ENCODE results near the gene ATP8B1. TPM values are rescaled to one million over a fixed set of nuclear protein-coding genes. Genes with fewer than 3 reads are reported as not detected.

Gene ATP8B1
- total RNA-seq, 4 donors from 2014 or later: 120 to 321 (median 252) TPM

- no peak for DNase-seq
- peaks cover 0 to 4% (median 0%) of the 10 kb centered on the region in 4 donors for H3K4me1 ChIP-seq
- intact Hi-C loops (cut with DNase I; ENCODE audit: low total_unique reads) (no loop called here), in situ Hi-C loops (cut with MboI; ENCODE audit: low pct_ligation_motif_present in 1 of 4, low pct_unique_long_range_greater_than_20kb in 1 of 4, low sequenced_read_pairs in 3 of 4) (loop anchor here in 1 of 4 donors (25.0 kb wide), 1 partner anchor 97 kb away; no protein-coding TSS in a partner anchor)
- no peaks in the 10 kb centered on the region for H3K27me3 ChIP-seq
- 88 to 95% methylated on average over 2 of the region's 2 CpGs for WGBS, 2 donors (ENCODE audit: low coverage in 1 of 2)
- H3K9me3 ChIP-seq: no peaks in the 10 kb centered on the region
- TF ChIP-seq POLR2AphosphoS5 (IDR thresholded peaks at IDR 0.05) (no peak), EP300 (IDR thresholded peaks at IDR 0.05; ENCODE audit: low read depth) (no peak), POLR2A (IDR thresholded peaks at IDR 0.05) (no peak), CTCF (IDR thresholded peaks at IDR 0.05) (no peak)
- H3K27ac ChIP-seq: no peak overlapping the region
- H3K4me3 ChIP-seq: no peak overlapping the region
- H3K36me3 ChIP-seq: no peaks in the 10 kb centered on the region
These were observed 31.5 kb upstream of the ATP8B1 start for GRCh38 chr18:57834616-57835015.

GRCh38 chr18:57833441-57834101 is 30.5 kb upstream of the ATP8B1 start:
- no peak for DNase-seq
- intact Hi-C loops (cut with DNase I; ENCODE audit: low total_unique reads) (no loop called here), in situ Hi-C loops (cut with MboI; ENCODE audit: low pct_ligation_motif_present in 1 of 4, low pct_unique_long_range_greater_than_20kb in 1 of 4, low sequenced_read_pairs in 3 of 4) (loop anchor here in 1 of 4 donors (25.0 kb wide), 1 partner anchor 96 kb away; no protein-coding TSS in a partner anchor)

GRCh38 chr18:57832730-57833129 is 29.6 kb upstream of the ATP8B1 start:
- no peaks in the 10 kb centered on the region for H3K27me3 ChIP-seq
- DNase-seq: no peak
- TF ChIP-seq EP300 (IDR thresholded peaks at IDR 0.05; ENCODE audit: low read depth) (no peak), POLR2A (IDR thresholded peaks at IDR 0.05) (no peak), POLR2AphosphoS5 (IDR thresholded peaks at IDR 0.05) (no peak), CTCF (IDR thresholded peaks at IDR 0.05) (no peak)
- H3K4me1 ChIP-seq: peaks cover 0 to 4% (median 0%) of the 10 kb centered on the region in 4 donors
- H3K9me3 ChIP-seq: no peaks in the 10 kb centered on the region
- in situ Hi-C loops (cut with MboI; ENCODE audit: low pct_ligation_motif_present in 1 of 4, low pct_unique_long_range_greater_than_20kb in 1 of 4, low sequenced_read_pairs in 3 of 4) (loop anchor here in 1 of 4 donors (25.0 kb wide), 1 partner anchor 95 kb away; no protein-coding TSS in a partner anchor), intact Hi-C loops (cut with DNase I; ENCODE audit: low total_unique reads) (no loop called here)
- no peaks in the 10 kb centered on the region for H3K36me3 ChIP-seq
- WGBS, 2 donors (ENCODE audit: low coverage in 1 of 2): 75 to 94% methylated on average over 2 of the region's 2 CpGs
- H3K4me3 ChIP-seq: no peak overlapping the region
- no peak overlapping the region for H3K27ac ChIP-seq

More at GRCh38 chr18:57833441-57834101, 30.5 kb upstream of the ATP8B1 start:
- 30 to 54% methylated on average over 6 to 8 of the region's 8 CpGs for WGBS, 2 donors (ENCODE audit: low coverage in 1 of 2)
- no peak for TF ChIP-seq POLR2A (IDR thresholded peaks at IDR 0.05)
- TF ChIP-seq POLR2AphosphoS5 (IDR thresholded peaks at IDR 0.05): peak in 1 of 3 donors; percentile 10
- no peak for TF ChIP-seq CTCF (IDR thresholded peaks at IDR 0.05)
- TF ChIP-seq EP300 (IDR thresholded peaks at IDR 0.05; ENCODE audit: low read depth): no peak
- H3K4me1 ChIP-seq: peaks cover 0 to 4% (median 0%) of the 10 kb centered on the region in 4 donors
- H3K9me3 ChIP-seq: no peaks in the 10 kb centered on the region
- H3K27me3 ChIP-seq: no peaks in the 10 kb centered on the region
- H3K36me3 ChIP-seq: no peaks in the 10 kb centered on the region
- peak overlapping the region; percentile 19 to 54 (median 28) for H3K27ac ChIP-seq
- H3K4me3 ChIP-seq: peak overlapping the region in 1 of 4 donors; percentile 10

- Histone ChIP-seq H3K4me3 (no peak overlapping the region), H3K27ac (no peak overlapping the region), H3K27me3 (no peaks in the 10 kb centered on the region), H3K4me1 (peaks cover 0 to 4% (median 0%) of the 10 kb centered on the region in 4 donors), H3K9me3 (no peaks in the 10 kb centered on the region), H3K36me3 (no peaks in the 10 kb centered on the region)
- DNase-seq: no peak
- TF ChIP-seq POLR2AphosphoS5 (IDR thresholded peaks at IDR 0.05) (no peak), EP300 (IDR thresholded peaks at IDR 0.05; ENCODE audit: low read depth) (no peak), CTCF (IDR thresholded peaks at IDR 0.05) (no peak), POLR2A (IDR thresholded peaks at IDR 0.05) (no peak)
- intact Hi-C loops (cut with DNase I; ENCODE audit: low total_unique reads): no loop called here
- WGBS, 2 donors (ENCODE audit: low coverage in 1 of 2): 74 to 88% methylated on average over 5 to 14 of the region's 14 CpGs
- in situ Hi-C loops (cut with MboI; ENCODE audit: low pct_ligation_motif_present in 1 of 4, low pct_unique_long_range_greater_than_20kb in 1 of 4, low sequenced_read_pairs in 3 of 4): loop anchor here in 1 of 4 donors (25.0 kb wide), 1 partner anchor 94 kb away; no protein-coding TSS in a partner anchor
These were observed 28.7 kb upstream of the ATP8B1 start for GRCh38 chr18:57831597-57832377.

Measured in transverse colon (tissue), 4 donors.